WTC11 (cell line): ENCODE results near the gene RACK1. TPM values are rescaled to one million over a fixed set of nuclear protein-coding genes. Genes with fewer than 3 reads are reported as not detected.

Source experiments
- ATAC-seq: fragments of 200-7000 bp; cut with Tn5 transposase; 2 replicates; pipeline ENCODE4 v1.10.0; 2021; ENCODE audit warnings: mild to moderate bottlenecking, moderate library complexity
- CTCF ChIA-PET: fragments of 300-600 bp; sonication (Branson Sonifier 250); formaldehyde crosslinking; loops from one replicate; lab custom pipeline; 2021; ENCODE audit warnings: antibody characterized with exemption; lab: Charles Lee
- POLR2A ChIA-PET: fragments of 350-600 bp; sonication (Branson Sonifier 250); formaldehyde crosslinking; loops from one replicate; lab custom pipeline; 2021; ENCODE audit warnings: antibody characterized with exemption; lab: Charles Lee
- DNase-seq: peaks from one replicate; pipeline ENCODE4 v3.0.0; 2021; ENCODE audit warnings: low spot score
- H3K27ac Mint-ChIP-seq: 2 replicates; pipeline ENCODE4 v1.8.0; 2021; ENCODE audit warnings: mixed read lengths
- H3K27me3 Mint-ChIP-seq: 2 replicates; pipeline ENCODE4 v1.8.0; 2021; ENCODE audit warnings: low read depth, mild to moderate bottlenecking, moderate library complexity, mixed read lengths
- H3K36me3 Mint-ChIP-seq: 2 replicates; pipeline ENCODE4 v1.8.0; 2021; ENCODE audit warnings: mixed read lengths
- H3K4me1 Mint-ChIP-seq: 2 replicates; pipeline ENCODE4 v1.8.0; 2022; ENCODE audit warnings: mixed read lengths
- H3K4me3 Mint-ChIP-seq: 2 replicates; pipeline ENCODE4 v1.8.0; 2021; ENCODE audit warnings: mild to moderate bottlenecking, moderate library complexity, mixed read lengths
- H3K9me3 Mint-ChIP-seq: 2 replicates; pipeline ENCODE4 v1.8.0; 2021; ENCODE audit warnings: mixed read lengths
- ATF1 ChIP-seq: sonication (generic); formaldehyde crosslinking; IDR thresholded peaks from 2 replicates; pipeline ENCODE4 v1.8.1; 2023; ENCODE audit warnings: mild to moderate bottlenecking, moderate library complexity, missing genetic modification reagents
- ESRRA ChIP-seq: sonication (generic); formaldehyde crosslinking; IDR thresholded peaks from 2 replicates; pipeline ENCODE4 v1.8.1; 2022; ENCODE audit warnings: mild to moderate bottlenecking, missing genetic modification reagents, borderline replicate concordance
- FOXP4 ChIP-seq: sonication (generic); formaldehyde crosslinking; IDR thresholded peaks from 2 replicates; pipeline ENCODE4 v1.8.0; 2022; ENCODE audit warnings: mild to moderate bottlenecking, missing genetic modification reagents
- HMGXB4 ChIP-seq: sonication (generic); formaldehyde crosslinking; IDR thresholded peaks from 2 replicates; pipeline ENCODE4 v1.8.1; 2023; ENCODE audit warnings: mild to moderate bottlenecking, moderate library complexity, missing genetic modification reagents
- IRF2 ChIP-seq: sonication (generic); formaldehyde crosslinking; IDR thresholded peaks from 2 replicates; pipeline ENCODE4 v1.8.0; 2022; ENCODE audit warnings: low read depth, missing genetic modification reagents, borderline replicate concordance
- MXD4 ChIP-seq: fragments of 250-450 bp; sonication (Bioruptor Pico); IDR thresholded peaks from 2 replicates; pipeline ENCODE4 v1.8.0; 2021; ENCODE audit warnings: mild to moderate bottlenecking, moderate library complexity, borderline replicate concordance
- NFATC4 ChIP-seq: fragments of 250-450 bp; sonication (Bioruptor Pico); IDR thresholded peaks from 2 replicates; pipeline ENCODE4 v1.9.0; 2021; ENCODE audit warnings: mild to moderate bottlenecking
- NFE2L1 ChIP-seq: sonication (generic); formaldehyde crosslinking; IDR thresholded peaks from 2 replicates; pipeline ENCODE4 v1.8.1; 2023; ENCODE audit warnings: missing genetic modification reagents
- NR3C1 ChIP-seq: sonication (generic); formaldehyde crosslinking; conservative IDR thresholded peaks from 2 replicates; pipeline ENCODE4 v1.8.1; 2023; ENCODE audit warnings: low read depth, mild to moderate bottlenecking, missing genetic modification reagents
- OVOL2 ChIP-seq: fragments of 250-450 bp; sonication (Bioruptor Pico); IDR thresholded peaks from 2 replicates; pipeline ENCODE4 v1.9.0; 2021; ENCODE audit warnings: mild to moderate bottlenecking, borderline replicate concordance
- PRDM15 ChIP-seq: sonication (generic); formaldehyde crosslinking; IDR thresholded peaks from 2 replicates; pipeline ENCODE4 v1.8.0; 2022; ENCODE audit warnings: missing genetic modification reagents
- STAT6 ChIP-seq: sonication (generic); formaldehyde crosslinking; conservative IDR thresholded peaks from 2 replicates; pipeline ENCODE4 v1.8.1; 2023; ENCODE audit warnings: mild to moderate bottlenecking, low read depth, missing genetic modification reagents, moderate library complexity
- TEAD1 ChIP-seq: sonication (generic); formaldehyde crosslinking; IDR thresholded peaks from 2 replicates; pipeline ENCODE4 v1.8.0; 2022; ENCODE audit warnings: mild to moderate bottlenecking, missing genetic modification reagents
- TEAD4 ChIP-seq: sonication (generic); formaldehyde crosslinking; IDR thresholded peaks from 2 replicates; pipeline ENCODE4 v1.8.0; 2022; ENCODE audit warnings: mild to moderate bottlenecking, missing genetic modification reagents
- USF2 ChIP-seq: sonication (generic); formaldehyde crosslinking; IDR thresholded peaks from 2 replicates; pipeline ENCODE4 v1.8.1; 2023; ENCODE audit warnings: mild to moderate bottlenecking, missing genetic modification reagents, moderate library complexity
- ZBTB43 ChIP-seq: sonication (generic); formaldehyde crosslinking; IDR thresholded peaks from 2 replicates; pipeline ENCODE4 v1.8.1; 2023; ENCODE audit warnings: mild to moderate bottlenecking, missing genetic modification reagents
- ZNF396 ChIP-seq: fragments of 250-450 bp; sonication (Bioruptor Pico); IDR thresholded peaks from 2 replicates; pipeline ENCODE4 v1.8.0; 2021; ENCODE audit warnings: mild to moderate bottlenecking, moderate library complexity, borderline replicate concordance
- ZNF423 ChIP-seq: fragments of 250-450 bp; sonication (Bioruptor Pico); IDR thresholded peaks from 2 replicates; pipeline ENCODE4 v2.1.2; 2022; ENCODE audit warnings: mild to moderate bottlenecking, moderate library complexity
- ZSCAN18 ChIP-seq: fragments of 250-450 bp; sonication (Bioruptor Pico); IDR thresholded peaks from 2 replicates; pipeline ENCODE4 v2.1.2; 2022; ENCODE audit warnings: mild to moderate bottlenecking, moderate library complexity
- total RNA-seq: library from RNA; stranded (reverse); gene quantifications from 3 replicates; pipeline ENCODE4 v1.2.3, GENCODE V29; 2021

RACK1 gene
- total RNA-seq, 1 experiment from 2014 or later, result 2,360 TPM

GRCh38 chr5:181204113-181204825, 39.4 kb downstream of the RACK1 start:
- peaks cover 80% of the 10 kb centered on the region for H3K27me3 Mint-ChIP-seq
- H3K9me3 Mint-ChIP-seq, result no peaks in the 10 kb centered on the region
- DNase-seq (peak; percentile 50), ATAC-seq (no peak)
- H3K27ac Mint-ChIP-seq, result no peak overlapping the region
- peaks cover 38% of the 10 kb centered on the region for H3K4me1 Mint-ChIP-seq
- CTCF ChIA-PET, result interaction anchor here (1.0 to 4.6 kb wide), 6 partner anchors 10 to 36 kb away, joined by 3 to 42 read pairs (median 7); partner anchors contain the start of gene TRIM41
- peaks cover 6% of the 10 kb centered on the region; the same call in 1 of the 2 replicates for H3K36me3 Mint-ChIP-seq
- H3K4me3 Mint-ChIP-seq, result peak overlapping the region; percentile 78
- POLR2A ChIA-PET, result interaction anchor here (2.3 kb wide), 1 partner anchor 12 kb away, joined by 11 read pairs; no protein-coding TSS in a partner anchor
- TF ChIP-seq NFATC4 (CRISPR knock-in tag) (no peak), NFE2L1 (CRISPR knock-in tag) (no peak), ATF1 (no peak), ZNF396 (CRISPR knock-in tag) (no peak), ZSCAN18 (CRISPR knock-in tag) (no peak), USF2 (CRISPR knock-in tag) (no peak), IRF2 (no peak), MXD4 (CRISPR knock-in tag) (no peak), ZNF423 (CRISPR knock-in tag) (no peak), HMGXB4 (CRISPR knock-in tag) (peak; percentile 11; the same call in 1 of the 2 replicates), STAT6 (CRISPR knock-in tag) (no peak), ESRRA (CRISPR knock-in tag) (no peak), PRDM15 (no peak), TEAD1 (no peak), ZBTB43 (CRISPR knock-in tag) (0 out of 2 replicates have a peak, but pooled peaks have one; percentile 3), FOXP4 (peak; percentile 1; the same call in 1 of the 2 replicates), NR3C1 (CRISPR knock-in tag) (no peak), TEAD4 (CRISPR knock-in tag) (no peak), OVOL2 (CRISPR knock-in tag) (no peak)
